Naive thymus-derived CD8-positive, alpha-beta T cell (primary cell): ENCODE results near the gene PDE8B. TPM values are rescaled to one million over a fixed set of nuclear protein-coding genes. Genes with fewer than 3 reads are reported as not detected.

Experiments used
- ATAC-seq, 2 donors: fragments of 150-1000 bp; cut with Tn5 transposase in 1 of 2; sonication (Bioruptor Pico), chemical (Tn5 transposase) in 1 of 2; 1 replicate in 1 of 2; 2 replicates in 1 of 2; pipeline ENCODE4 v1.10.0; 2021; ENCODE audit warnings: mild to moderate bottlenecking in 2 of 2, moderate library complexity in 2 of 2
- POLR2A ChIA-PET: fragments of 350-600 bp; sonication (Branson Sonifier 250); formaldehyde crosslinking; loops from one replicate; lab custom pipeline; 2021; ENCODE audit warnings: antibody characterized with exemption; lab: Charles Lee
- DNase-seq, 10 donors: peaks; one replicate each; pipeline versions ENCODE4 v3.0.0 to v3.0.0-alpha.2; 2020 to 2022
- H3K27ac Mint-ChIP-seq, 10 donors: one replicate each; pipeline ENCODE4 v1.8.0; 2020 to 2022; ENCODE audit warnings: mild to moderate bottlenecking in 10 of 10, mixed read lengths in 10 of 10, moderate library complexity in 4 of 10, inconsistent platforms in 1 of 10
- H3K27me3 Mint-ChIP-seq, 5 donors: one replicate each; pipeline ENCODE4 v1.8.0; 2021 to 2022; ENCODE audit warnings: mixed read lengths in 5 of 5
- H3K36me3 Mint-ChIP-seq, 3 donors: one replicate each; pipeline ENCODE4 v1.8.0; 2020 to 2022; ENCODE audit warnings: mixed read lengths in 3 of 3, mild to moderate bottlenecking in 2 of 3, inconsistent platforms in 1 of 3
- H3K4me1 Mint-ChIP-seq, 4 donors: one replicate each; pipeline ENCODE4 v1.8.0; 2021 to 2022; ENCODE audit warnings: mixed read lengths in 4 of 4
- H3K4me3 Mint-ChIP-seq, 10 donors: one replicate each; pipeline ENCODE4 v1.8.0; 2020 to 2022; ENCODE audit warnings: mild to moderate bottlenecking in 10 of 10, mixed read lengths in 10 of 10, moderate library complexity in 6 of 10, inconsistent platforms in 1 of 10
- H3K9me3 Mint-ChIP-seq, 9 donors: one replicate each; pipeline ENCODE4 v1.8.0; 2020 to 2022; ENCODE audit warnings: mixed read lengths in 9 of 9, mild to moderate bottlenecking in 3 of 9, inconsistent platforms in 1 of 9, moderate library complexity in 1 of 9
- polyA plus RNA-seq, 3 donors: library from polyadenylated mRNA; unstranded; fragments of 300-500 nt; fragmentation: Illumina TruSeq; gene quantifications; one replicate each; pipeline ENCODE4 v1.2.3, GENCODE V29; 2021
- total RNA-seq, 8 experiments: library from RNA in 2 of 8; stranded (reverse) in 2 of 8; gene quantifications; one replicate each; pipeline ENCODE4 v1.2.3 and lab custom pipeline; 2021 to 2026

Gene PDE8B
- total and polyA plus RNA-seq, 5 experiments from 2014 or later, result 0.03 to 0.52 (median 0.12) TPM; not detected in 1

- H3K4me1 Mint-ChIP-seq, result no peaks in the 10 kb centered on the region
- H3K4me3 Mint-ChIP-seq, result no peak overlapping the region
- DNase-seq (no peak), ATAC-seq (no peak)
- H3K9me3 Mint-ChIP-seq, result no peaks in the 10 kb centered on the region
- no peaks in the 10 kb centered on the region for H3K36me3 Mint-ChIP-seq
- H3K27me3 Mint-ChIP-seq, result peaks cover 1 to 25% (median 8%) of the 10 kb centered on the region in 5 donors
- H3K27ac Mint-ChIP-seq, result no peak overlapping the region
- POLR2A ChIA-PET, result no interaction called here
Measured at GRCh38 chr5:77250021-77250420, 39.5 kb downstream of the PDE8B start.

- POLR2A ChIA-PET, result no interaction called here
- Mint-ChIP-seq H3K4me1 (no peaks in the 10 kb centered on the region), H3K4me3 (no peak overlapping the region), H3K27me3 (peaks cover 3 to 38% (median 15%) of the 10 kb centered on the region in 5 donors), H3K36me3 (no peaks in the 10 kb centered on the region), H3K27ac (no peak overlapping the region), H3K9me3 (peaks cover 0 to 2% (median 0%) of the 10 kb centered on the region in 9 donors)
- DNase-seq (no peak), ATAC-seq (no peak)
Measured at GRCh38 chr5:77251921-77252320, 41.4 kb downstream of the PDE8B start.

- Mint-ChIP-seq H3K27ac (no peak overlapping the region), H3K27me3 (peaks cover 5 to 37% (median 17%) of the 10 kb centered on the region in 5 donors), H3K4me1 (no peaks in the 10 kb centered on the region), H3K9me3 (peaks cover 0 to 5% (median 0%) of the 10 kb centered on the region in 9 donors), H3K36me3 (peaks cover 0 to 2% (median 0%) of the 10 kb centered on the region in 3 donors), H3K4me3 (no peak overlapping the region)
- no peak for ATAC-seq
- DNase-seq, result no peak
- POLR2A ChIA-PET, result no interaction called here
Measured at GRCh38 chr5:77255617-77256016, 45.1 kb downstream of the PDE8B start.

- Mint-ChIP-seq H3K36me3 (peaks cover 0 to 2% (median 0%) of the 10 kb centered on the region in 3 donors), H3K9me3 (peaks cover 0 to 5% (median 0%) of the 10 kb centered on the region in 9 donors), H3K4me1 (no peaks in the 10 kb centered on the region), H3K4me3 (no peak overlapping the region), H3K27me3 (peaks cover 5 to 37% (median 17%) of the 10 kb centered on the region in 5 donors), H3K27ac (no peak overlapping the region)
- ATAC-seq (no peak), DNase-seq (no peak)
- POLR2A ChIA-PET, result no interaction called here
Measured at GRCh38 chr5:77256406-77256805, 45.9 kb downstream of the PDE8B start.

GRCh38 chr5:77258652-77259051 is 48.2 kb downstream of the PDE8B start:
- DNase-seq, result no peak
- H3K36me3 Mint-ChIP-seq, result peaks cover 0 to 2% (median 0%) of the 10 kb centered on the region in 3 donors

GRCh38 chr5:77259476-77259875 is 49.0 kb downstream of the PDE8B start:
- no peak overlapping the region for H3K4me3 Mint-ChIP-seq
- no peaks in the 10 kb centered on the region for H3K4me1 Mint-ChIP-seq
- H3K9me3 Mint-ChIP-seq, result peaks cover 0 to 5% (median 0%) of the 10 kb centered on the region in 9 donors
- DNase-seq (no peak), ATAC-seq (no peak)
- H3K27me3 Mint-ChIP-seq, result peaks cover 5 to 34% (median 15%) of the 10 kb centered on the region in 5 donors
- peaks cover 0 to 2% (median 0%) of the 10 kb centered on the region in 3 donors for H3K36me3 Mint-ChIP-seq
- POLR2A ChIA-PET, result no interaction called here
- no peak overlapping the region for H3K27ac Mint-ChIP-seq

More at GRCh38 chr5:77258652-77259051, 48.2 kb downstream of the PDE8B start:
- no peaks in the 10 kb centered on the region for H3K4me1 Mint-ChIP-seq
- no peak overlapping the region for H3K27ac Mint-ChIP-seq
- no peak for ATAC-seq
- POLR2A ChIA-PET, result interaction anchor here (1.1 kb wide), 1 partner anchor 10 kb away, joined by 4 read pairs; no protein-coding TSS in a partner anchor
- H3K9me3 Mint-ChIP-seq, result peaks cover 0 to 5% (median 0%) of the 10 kb centered on the region in 9 donors
- peaks cover 5 to 37% (median 16%) of the 10 kb centered on the region in 5 donors for H3K27me3 Mint-ChIP-seq
- H3K4me3 Mint-ChIP-seq, result no peak overlapping the region

GRCh38 chr5:77262697-77263096 is 52.2 kb downstream of the PDE8B start:
- H3K4me1 Mint-ChIP-seq, result no peaks in the 10 kb centered on the region
- DNase-seq, result no peak
- peaks cover 0 to 16% (median 7%) of the 10 kb centered on the region in 5 donors for H3K27me3 Mint-ChIP-seq
- POLR2A ChIA-PET, result no interaction called here
- ATAC-seq, result no peak
- H3K4me3 Mint-ChIP-seq, result no peak overlapping the region
- H3K27ac Mint-ChIP-seq, result no peak overlapping the region
- H3K36me3 Mint-ChIP-seq, result peaks cover 0 to 2% (median 0%) of the 10 kb centered on the region in 3 donors
- no peaks in the 10 kb centered on the region for H3K9me3 Mint-ChIP-seq

GRCh38 chr5:77266291-77266690 is 55.8 kb downstream of the PDE8B start:
- Mint-ChIP-seq H3K27ac (no peak overlapping the region), H3K4me3 (no peak overlapping the region), H3K36me3 (no peaks in the 10 kb centered on the region), H3K9me3 (peaks cover 0 to 2% (median 0%) of the 10 kb centered on the region in 9 donors), H3K4me1 (no peaks in the 10 kb centered on the region), H3K27me3 (peaks cover 0 to 13% (median 2%) of the 10 kb centered on the region in 5 donors)
- no peak for ATAC-seq
- no peak for DNase-seq
- POLR2A ChIA-PET, result no interaction called here

- Mint-ChIP-seq H3K4me3 (no peak overlapping the region), H3K9me3 (peaks cover 0 to 2% (median 0%) of the 10 kb centered on the region in 9 donors), H3K27ac (no peak overlapping the region), H3K36me3 (no peaks in the 10 kb centered on the region), H3K4me1 (peaks cover 0 to 2% (median 0%) of the 10 kb centered on the region in 4 donors), H3K27me3 (peaks cover 0 to 25% (median 8%) of the 10 kb centered on the region in 5 donors)
- DNase-seq (no peak), ATAC-seq (no peak)
- POLR2A ChIA-PET, result interaction anchor here (0.7 kb wide), 1 partner anchor 185 kb away, joined by 3 read pairs; no protein-coding TSS in a partner anchor
Measured at GRCh38 chr5:77267496-77267895, 57.0 kb downstream of the PDE8B start.

- H3K4me1 Mint-ChIP-seq, result peaks cover under 1 to 4% (median 1%) of the 10 kb centered on the region in 4 donors
- ATAC-seq (no peak), DNase-seq (no peak)
- peaks cover 0 to 2% (median 0%) of the 10 kb centered on the region in 9 donors for H3K9me3 Mint-ChIP-seq
- no peak overlapping the region for H3K4me3 Mint-ChIP-seq
- peaks cover 2 to 25% (median 8%) of the 10 kb centered on the region in 5 donors for H3K27me3 Mint-ChIP-seq
- no peak overlapping the region for H3K27ac Mint-ChIP-seq
- POLR2A ChIA-PET, result no interaction called here
- H3K36me3 Mint-ChIP-seq, result no peaks in the 10 kb centered on the region
Measured at GRCh38 chr5:77272206-77272605, 61.7 kb downstream of the PDE8B start.

GRCh38 chr5:77277759-77278158 is 67.3 kb downstream of the PDE8B start:
- Mint-ChIP-seq H3K4me3 (peak overlapping the region in 4 of 10 donors; percentile 15 to 21 (median 16)), H3K27ac (peak overlapping the region; percentile 27 to 76 (median 52)), H3K36me3 (no peaks in the 10 kb centered on the region), H3K9me3 (no peaks in the 10 kb centered on the region), H3K27me3 (peaks cover 0 to 2% (median 0%) of the 10 kb centered on the region in 5 donors), H3K4me1 (peaks cover 7 to 15% (median 11%) of the 10 kb centered on the region in 4 donors)
- DNase-seq (peak in 2 of 10 donors; percentile 2 to 5), ATAC-seq (peak in 1 of 2 donors; percentile 16)
- POLR2A ChIA-PET, result no interaction called here

GRCh38 chr5:77280036-77280435 is 69.6 kb downstream of the PDE8B start:
- no peaks in the 10 kb centered on the region for H3K9me3 Mint-ChIP-seq
- no peak for ATAC-seq
- no peak overlapping the region for H3K4me3 Mint-ChIP-seq
- peaks cover 7 to 15% (median 11%) of the 10 kb centered on the region in 4 donors for H3K4me1 Mint-ChIP-seq
- no peaks in the 10 kb centered on the region for H3K36me3 Mint-ChIP-seq
- POLR2A ChIA-PET, result no interaction called here
- H3K27ac Mint-ChIP-seq, result no peak overlapping the region
- DNase-seq, result no peak
- no peaks in the 10 kb centered on the region for H3K27me3 Mint-ChIP-seq

GRCh38 chr5:77281969-77282336 is 71.5 kb downstream of the PDE8B start:
- no peak overlapping the region for H3K27ac Mint-ChIP-seq
- no peaks in the 10 kb centered on the region for H3K9me3 Mint-ChIP-seq
- no peak overlapping the region for H3K4me3 Mint-ChIP-seq
- no peaks in the 10 kb centered on the region for H3K36me3 Mint-ChIP-seq
- peaks cover 7 to 12% (median 11%) of the 10 kb centered on the region in 4 donors for H3K4me1 Mint-ChIP-seq
- POLR2A ChIA-PET, result no interaction called here
- no peak for DNase-seq
- ATAC-seq, result no peak
- peaks cover 0 to 1% (median 0%) of the 10 kb centered on the region in 5 donors for H3K27me3 Mint-ChIP-seq
